SK-N-MC (cell line): ENCODE results near the gene CCDC141.

Source experiments
- EZH2 ChIP-seq: fragments of 200-600 bp; sonication (generic); IDR thresholded peaks from one replicate; pipeline ENCODE4 v1.6.1; 2017; ENCODE audit warnings: antibody characterized with exemption
- FOXP2 ChIP-seq: optimal IDR thresholded peaks from 2 replicates; pipeline ENCODE3; 2011; ENCODE audit warnings: mild to moderate bottlenecking, moderate library complexity; ENCODE audit not compliant: insufficient read depth; ENCODE audit errors: extremely low read length, control extremely low read depth
- POLR2AphosphoS5 ChIP-seq: IDR thresholded peaks from 2 replicates; pipeline ENCODE4 v1.6.1; 2012; ENCODE audit warnings: mild to moderate bottlenecking, low read depth, low read length, borderline replicate concordance

DNA sequence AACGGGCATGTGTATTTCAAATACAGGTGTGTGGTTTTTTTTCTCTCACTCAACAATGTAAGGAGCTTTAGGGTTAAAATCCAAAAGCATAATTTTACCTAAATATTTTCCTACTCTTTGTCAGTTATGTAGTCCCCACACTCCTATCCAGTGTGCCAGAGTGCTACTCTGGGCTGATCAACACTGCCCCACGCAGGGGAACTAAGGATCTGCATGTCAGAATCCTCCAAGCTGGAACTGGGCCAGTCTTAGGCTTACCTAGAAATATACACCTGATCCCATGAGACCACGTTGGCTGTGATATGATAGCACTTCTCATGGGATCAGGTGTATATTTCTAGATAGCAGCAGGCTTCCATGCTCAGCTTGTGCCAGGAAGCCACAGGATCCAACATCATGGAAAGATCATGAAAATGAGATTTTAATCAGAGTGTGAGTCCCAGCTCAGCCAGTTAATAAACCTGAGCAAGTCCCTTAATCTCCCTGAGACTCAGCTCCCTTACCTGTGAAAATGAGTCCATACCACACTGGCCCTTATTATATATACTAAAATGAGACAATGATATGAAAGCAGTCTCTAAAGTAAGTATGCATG is 29.7 kb downstream of the CCDC141 start:
- no peak for TF ChIP-seq EZH2
- TF ChIP-seq FOXP2: no peak
- TF ChIP-seq POLR2AphosphoS5: no peak
